Fibroblast of lung (primary cell): ENCODE measurements around the gene ANO10. TPM values are rescaled to one million over a fixed set of nuclear protein-coding genes. Genes with fewer than 3 reads are reported as not detected.
A peak's percentile ranks its signal among the peaks of the same experiment; 100 is the strongest.
"Not testable (repeated sequence)": the region's sequence is repeated elsewhere in the genome, so short reads cannot be mapped to it uniquely, and the experiment has no call there.

ENCODE experiments used
- DNase-seq, 2 donors: peaks; one replicate each; pipeline versions ENCODE4 v3.0.0 to v3.0.0-alpha.2; 2010; ENCODE audit warnings: low read depth in 2 of 2
- H2AFZ ChIP-seq: 2 replicates; pipeline ENCODE4 v1.5.1; 2012; ENCODE audit warnings: low read length, control low read depth, inconsistent platforms
- H3K27ac ChIP-seq: 2 replicates; pipeline ENCODE4 v1.5.1; 2011; ENCODE audit warnings: low read length, control low read depth; ENCODE audit not compliant: insufficient read depth
- H3K27me3 ChIP-seq: 2 replicates; pipeline ENCODE4 v1.5.1; 2011; ENCODE audit warnings: mild to moderate bottlenecking, low read length; ENCODE audit not compliant: control insufficient read depth, insufficient read depth
- H3K36me3 ChIP-seq: 2 replicates; pipeline ENCODE4 v1.5.1; 2011; ENCODE audit warnings: low read length; ENCODE audit not compliant: control insufficient read depth, insufficient read depth
- H3K4me1 ChIP-seq: 2 replicates; pipeline ENCODE4 v1.5.1; 2011; ENCODE audit warnings: low read length; ENCODE audit not compliant: control insufficient read depth, insufficient read depth; ENCODE audit errors: extremely low read depth
- H3K4me2 ChIP-seq: 2 replicates; pipeline ENCODE4 v1.5.1; 2011; ENCODE audit warnings: low read length, control low read depth; ENCODE audit not compliant: insufficient read depth; ENCODE audit errors: extremely low read depth
- H3K4me3 ChIP-seq, 4 experiments: fragments of 200-600 bp in 1 of 4; sonication (generic) in 1 of 4; replicated peaks in 1 of 4; 2 replicates each; pipeline ENCODE4 v1.5.1; 2011 to 2016; ENCODE audit warnings: low read length in 4 of 4, low read depth in 3 of 4, mild to moderate bottlenecking in 3 of 4, control low read depth in 2 of 4, inconsistent platforms in 1 of 4, mixed read lengths in 1 of 4; ENCODE audit not compliant: insufficient read depth in 1 of 4; ENCODE audit errors: control extremely low read depth in 1 of 4
- H3K79me2 ChIP-seq: 2 replicates; pipeline ENCODE4 v1.5.1; 2012; ENCODE audit warnings: mild to moderate bottlenecking, low read length, inconsistent platforms; ENCODE audit not compliant: control insufficient read depth, insufficient read depth
- H3K9ac ChIP-seq: 2 replicates; pipeline ENCODE4 v1.5.1; 2011; ENCODE audit warnings: mild to moderate bottlenecking, low read length, control low read depth; ENCODE audit not compliant: insufficient read depth
- H3K9me3 ChIP-seq: 2 replicates; pipeline ENCODE4 v1.5.1; 2012; ENCODE audit warnings: low read depth, low read length; ENCODE audit not compliant: control insufficient read depth, insufficient read depth
- H4K20me1 ChIP-seq: 2 replicates; pipeline ENCODE4 v1.5.1; 2011; ENCODE audit warnings: low read length; ENCODE audit not compliant: control insufficient read depth, insufficient read depth; ENCODE audit errors: extremely low read depth
- CTCF ChIP-seq, 2 donors: IDR thresholded peaks in 1 of 2; conservative IDR thresholded peaks in 1 of 2; 1 replicate in 1 of 2; 2 replicates in 1 of 2; pipeline ENCODE4 v1.5.1; 2011 to 2012; ENCODE audit warnings: low read length in 2 of 2, control low read depth in 1 of 2, inconsistent platforms in 1 of 2, low read depth in 1 of 2, mild to moderate bottlenecking in 1 of 2
- EZH2 ChIP-seq: IDR thresholded peaks from 2 replicates; pipeline ENCODE4 v1.5.1; 2012; ENCODE audit warnings: low read length, control low read depth, mild to moderate bottlenecking; ENCODE audit errors: missing control alignments
- polyA plus RNA-seq, 2 donors: library from polyadenylated mRNA; depleted of rRNA in 1 of 2; stranded (reverse) in 1 of 2; unstranded in 1 of 2; fragments of >200 nt; gene quantifications; 2 replicates each; pipeline ENCODE4 v1.2.1, GENCODE V29; 2011 to 2012; ENCODE audit warnings: missing spikeins in 1 of 2
- total RNA-seq: library from RNA; depleted of rRNA; stranded (reverse); fragments of >200 nt; gene quantifications from 2 replicates; pipeline ENCODE4 v1.2.1, GENCODE V29; 2014

Gene ANO10
- total and polyA plus RNA-seq, 2 donors (not counting 1 experiment from before 2014, with no cell fraction given) = 103 to 138 TPM

- Histone ChIP-seq H4K20me1 (no peaks in the 10 kb centered on the region), H3K36me3 (no peaks in the 10 kb centered on the region), H3K4me3 (no peak overlapping the region), H3K4me2 (no peak overlapping the region), H2AFZ (no peak overlapping the region), H3K79me2 (no peaks in the 10 kb centered on the region), H3K9ac (no peak overlapping the region), H3K27ac (no peak overlapping the region), H3K27me3 (no peaks in the 10 kb centered on the region), H3K4me1 (no peaks in the 10 kb centered on the region), H3K9me3 (no peaks in the 10 kb centered on the region)
- DNase-seq = peak; percentile 29 to 43
- TF ChIP-seq CTCF (conservative IDR thresholded peaks at IDR 0.05 in 1 of 2, IDR thresholded peaks at IDR 0.05 in 1 of 2; ENCODE audit: low read depth in 1 of 2, low read length in 2 of 2) (no peak), EZH2 (no peak)
These were observed 99.0 kb downstream of the ANO10 start for GRCh38 chr3:43522727-43523362.

DNA sequence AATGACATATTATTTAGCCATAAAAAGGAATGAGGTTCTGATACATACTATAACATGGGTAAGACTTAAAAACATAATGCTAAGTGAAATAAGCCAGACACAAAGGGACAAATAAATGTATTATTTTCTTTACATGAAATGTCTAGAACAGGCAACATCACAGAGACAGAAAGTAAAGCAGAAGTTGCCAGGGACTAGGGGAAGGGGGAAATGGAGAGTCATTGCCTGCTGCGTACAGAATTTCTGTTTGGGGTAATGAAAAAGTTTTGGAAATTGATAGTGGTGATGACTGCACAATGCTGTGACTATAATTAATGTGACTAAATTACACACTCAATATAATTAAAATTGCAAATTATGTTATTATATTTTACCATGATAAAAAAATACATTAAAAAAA lies 99.9 kb downstream of the ANO10 start:
- Histone ChIP-seq H3K9me3 (no peaks in the 10 kb centered on the region), H3K79me2 (no peaks in the 10 kb centered on the region), H4K20me1 (no peaks in the 10 kb centered on the region), H2AFZ (no peak overlapping the region), H3K27ac (no peak overlapping the region), H3K4me2 (no peak overlapping the region), H3K9ac (no peak overlapping the region), H3K4me3 (no peak overlapping the region), H3K36me3 (no peaks in the 10 kb centered on the region), H3K27me3 (no peaks in the 10 kb centered on the region), H3K4me1 (no peaks in the 10 kb centered on the region)
- DNase-seq = no peak
- no peak for TF ChIP-seq EZH2
- TF ChIP-seq CTCF (conservative IDR thresholded peaks at IDR 0.05 in 1 of 2, IDR thresholded peaks at IDR 0.05 in 1 of 2; ENCODE audit: low read depth in 1 of 2, low read length in 2 of 2) = no peak

DNA sequence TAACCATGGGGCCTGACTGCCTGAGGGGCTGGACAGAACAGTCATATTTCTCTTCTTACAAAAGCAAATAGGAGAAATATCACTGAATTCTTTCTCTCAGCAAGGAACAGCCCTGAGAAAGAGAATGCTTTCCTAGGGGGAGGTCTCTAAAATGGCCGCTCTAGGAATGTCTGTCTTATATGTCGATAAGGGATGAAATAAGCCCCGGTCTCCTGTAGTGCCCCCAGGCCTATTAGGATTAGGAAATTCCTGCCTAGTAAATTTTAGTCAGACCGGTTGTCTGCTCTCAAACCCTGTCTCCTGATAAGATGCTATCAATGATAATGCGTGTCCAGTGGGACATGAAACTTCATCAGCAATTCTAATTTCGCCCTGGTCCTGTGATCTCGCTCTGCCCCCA lies 103.3 kb downstream of the ANO10 start:
- not testable (repeated sequence) for H3K36me3 ChIP-seq, H2AFZ ChIP-seq, H3K4me3 ChIP-seq, H3K9ac ChIP-seq, H4K20me1 ChIP-seq, H3K9me3 ChIP-seq, H3K4me2 ChIP-seq, H3K27ac ChIP-seq, DNase-seq, H3K27me3 ChIP-seq, H3K79me2 ChIP-seq, H3K4me1 ChIP-seq
